Measurements from ENCODE around the gene LIN54.
"Not testable (repeated sequence)": the region's sequence is repeated elsewhere in the genome, so short reads cannot be mapped to it uniquely, and the experiment has no call there.

Gene LIN54

DNA sequence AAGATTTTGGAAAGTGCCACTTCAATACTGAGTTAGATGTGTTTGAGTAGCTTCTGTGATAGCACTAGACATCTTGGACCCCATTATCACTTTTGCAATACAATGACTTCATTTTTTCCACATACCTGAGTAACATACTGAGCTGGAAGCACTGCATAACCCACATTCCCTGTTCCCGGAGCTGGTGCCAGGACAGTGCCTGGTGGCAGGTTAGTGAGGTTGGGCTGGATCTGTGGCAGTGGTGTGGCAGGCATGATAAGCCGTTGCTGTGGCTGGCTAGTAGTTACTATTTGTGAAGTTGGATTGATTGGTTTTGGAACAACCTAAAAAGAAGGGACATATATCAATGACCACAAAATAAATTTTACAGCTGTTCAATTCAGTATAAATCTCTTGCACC lies 71.2 kb downstream of the LIN54 start:
- DNase-seq: no peak

DNA sequence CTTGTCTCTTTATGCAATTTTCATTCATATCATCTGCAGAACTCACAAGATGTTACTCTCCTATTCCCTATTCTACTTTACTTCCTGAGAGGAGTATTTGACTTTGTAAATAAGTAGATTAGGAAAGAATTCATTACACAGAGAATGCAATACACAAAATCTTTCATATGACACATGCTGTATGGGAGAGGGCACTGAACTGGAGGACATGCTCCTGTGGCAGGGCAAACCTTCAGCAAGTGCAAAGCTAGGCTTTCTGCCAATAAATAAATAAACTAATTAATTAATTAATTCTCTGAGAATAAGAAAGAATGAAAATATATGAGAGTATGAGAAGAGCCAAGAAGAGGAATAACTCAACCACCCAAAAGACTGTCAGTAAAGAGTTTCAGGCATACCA lies 76.2 kb downstream of the LIN54 start:
- DNase-seq: no peak

DNA sequence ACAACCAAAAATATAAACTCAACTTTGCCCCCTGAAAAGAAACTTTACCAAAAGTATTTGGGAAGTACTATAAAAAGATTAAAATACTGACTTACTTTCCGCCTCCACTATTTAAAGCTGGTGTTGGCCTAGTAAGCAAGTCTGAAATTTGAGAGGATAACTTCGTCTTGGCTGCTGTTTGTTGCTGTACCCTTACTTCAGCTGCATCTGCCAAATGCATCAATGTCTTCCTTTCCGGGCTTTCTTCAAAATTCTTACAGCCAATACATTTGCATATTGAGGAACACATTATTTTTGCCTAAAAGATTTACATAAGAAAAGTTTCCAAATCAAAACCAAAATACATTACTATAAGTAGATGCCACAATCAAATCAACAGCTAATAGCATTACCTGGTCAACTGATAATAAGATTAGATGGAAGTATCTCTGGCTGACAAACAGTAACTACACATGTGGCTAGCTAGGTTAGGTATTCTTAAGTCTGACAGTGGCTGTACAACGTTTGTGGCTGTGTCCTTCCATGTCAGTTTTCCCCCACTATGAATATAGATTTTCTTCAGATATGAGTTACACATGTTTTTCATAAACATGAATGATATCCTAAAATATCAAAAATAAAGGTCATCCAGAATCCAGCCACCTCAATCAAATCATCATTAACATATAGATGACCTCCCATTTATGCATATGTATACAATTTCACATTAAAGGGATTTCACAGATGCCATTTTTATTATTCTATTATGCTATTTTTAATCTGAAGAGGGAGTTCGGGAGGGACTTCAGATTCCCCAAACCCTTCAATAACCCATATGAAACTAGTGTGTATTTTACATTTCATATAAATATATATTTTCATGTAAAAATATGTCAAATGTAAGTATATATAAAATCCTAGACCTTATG lies 79.5 kb downstream of the LIN54 start:
- no peak for DNase-seq

DNA sequence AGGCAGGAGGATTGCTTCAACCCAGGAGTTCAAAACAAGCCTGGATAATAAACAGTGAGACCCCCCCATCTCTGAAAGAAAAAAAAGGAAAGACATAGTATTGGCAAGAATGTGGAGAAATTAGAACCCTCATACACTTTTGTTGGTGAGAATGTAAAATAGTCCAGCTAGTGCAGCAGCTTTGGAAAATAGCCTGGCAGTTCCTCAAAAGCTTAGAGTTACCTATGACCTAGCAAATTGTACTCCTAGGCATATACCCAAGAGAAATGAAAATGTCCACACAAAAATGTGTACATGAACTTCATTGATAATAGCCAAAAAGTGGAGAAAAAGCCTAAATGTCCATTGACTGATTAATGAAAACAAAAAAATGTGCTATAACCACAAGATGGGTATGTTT lies 88.8 kb downstream of the LIN54 start:
- DNase-seq: no peak

DNA sequence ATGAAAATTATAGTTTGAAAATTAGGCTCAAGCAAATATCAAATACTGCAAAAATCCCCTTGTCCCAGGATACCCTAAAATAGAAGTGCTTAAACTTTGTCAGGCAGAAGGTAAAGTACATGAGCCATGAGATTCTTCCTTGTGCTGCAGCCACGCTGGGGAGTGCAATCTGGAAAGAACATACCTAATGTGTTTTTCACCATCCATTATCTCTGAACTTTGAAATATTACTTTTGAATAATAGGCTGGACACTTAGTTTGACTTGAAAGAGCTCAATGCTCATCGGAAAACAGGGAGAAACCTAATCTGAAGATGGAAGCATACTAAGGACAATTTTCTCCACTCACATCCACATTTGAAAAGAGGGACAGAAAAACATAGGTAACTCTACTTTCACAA lies 91.2 kb downstream of the LIN54 start:
- DNase-seq: no peak

DNA sequence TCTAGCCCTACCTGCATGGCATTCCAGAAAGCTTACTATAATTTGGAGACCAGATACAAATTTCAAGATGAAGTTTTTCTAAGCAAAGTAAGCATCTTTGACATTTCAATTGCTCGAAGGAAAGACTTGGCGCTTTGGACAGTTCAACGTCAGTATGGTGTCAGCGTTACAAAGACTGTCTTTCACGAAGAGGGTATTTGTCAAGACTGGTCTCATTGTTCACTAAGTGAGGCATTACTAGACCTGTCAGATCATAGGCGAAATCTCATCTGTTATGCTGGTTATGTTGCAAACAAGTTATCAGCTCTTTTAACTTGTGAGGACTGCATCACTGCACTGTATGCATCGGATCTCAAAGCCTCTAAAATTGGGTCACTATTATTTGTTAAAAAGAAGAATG lies 92.5 kb downstream of the LIN54 start:
- no peak for DNase-seq

DNA sequence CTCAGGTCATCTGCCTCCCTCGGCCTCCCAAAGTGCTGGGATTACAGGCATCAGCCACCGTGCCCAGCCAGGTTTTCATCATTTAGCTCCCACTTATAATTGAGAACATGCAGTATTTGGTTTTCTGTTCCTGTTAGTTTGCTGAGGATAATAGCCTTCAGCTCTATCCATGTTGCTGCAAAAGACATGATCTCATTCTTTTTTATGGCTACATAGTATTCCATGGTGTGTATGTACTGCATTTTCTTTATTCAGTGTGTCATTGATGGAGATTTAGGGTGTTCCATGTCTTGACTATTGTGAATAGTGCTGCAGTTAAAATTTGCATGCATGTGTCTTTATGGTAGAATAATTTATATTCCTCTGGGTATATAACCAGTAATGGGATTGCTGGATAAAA lies 96.7 kb downstream of the LIN54 start:
- DNase-seq: not testable (repeated sequence)

DNA sequence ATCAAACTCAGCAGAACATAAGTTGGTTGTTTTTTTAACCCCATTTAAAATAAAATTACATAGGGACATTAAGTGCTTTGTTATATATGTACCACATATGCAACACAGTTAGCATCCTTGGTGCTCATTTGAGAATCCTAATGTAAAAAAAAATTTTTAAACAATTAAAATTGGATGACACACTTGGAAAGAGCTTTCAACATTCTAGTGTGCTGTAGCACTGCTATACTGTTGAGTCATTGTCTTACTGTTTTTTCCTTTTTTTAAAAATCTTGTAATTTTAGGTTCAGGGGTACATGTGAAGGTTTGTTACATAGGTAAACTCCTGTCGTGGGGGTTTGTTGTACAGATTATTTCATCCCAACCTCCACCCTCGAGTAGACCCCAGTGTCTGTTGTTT lies 97.3 kb downstream of the LIN54 start:
- DNase-seq: no peak

DNA sequence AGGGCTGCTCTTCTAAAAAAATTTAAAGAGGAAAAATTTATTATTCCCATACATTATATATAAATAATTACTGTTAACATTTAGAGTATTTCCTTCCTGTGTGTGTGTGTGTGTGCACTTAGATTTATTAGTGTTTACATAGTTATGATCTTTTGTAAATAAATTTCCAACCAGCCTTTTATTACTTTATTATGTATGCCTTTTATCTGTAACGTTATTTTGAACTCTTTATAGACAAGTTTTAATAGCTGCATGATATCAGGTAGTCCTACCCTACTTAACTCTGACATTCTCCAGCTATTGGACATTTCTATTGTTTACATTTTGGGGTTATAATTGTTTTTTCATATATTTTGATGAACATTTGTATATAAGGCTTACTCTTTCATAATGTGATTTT lies 101.3 kb downstream of the LIN54 start:
- DNase-seq: no peak

DNA sequence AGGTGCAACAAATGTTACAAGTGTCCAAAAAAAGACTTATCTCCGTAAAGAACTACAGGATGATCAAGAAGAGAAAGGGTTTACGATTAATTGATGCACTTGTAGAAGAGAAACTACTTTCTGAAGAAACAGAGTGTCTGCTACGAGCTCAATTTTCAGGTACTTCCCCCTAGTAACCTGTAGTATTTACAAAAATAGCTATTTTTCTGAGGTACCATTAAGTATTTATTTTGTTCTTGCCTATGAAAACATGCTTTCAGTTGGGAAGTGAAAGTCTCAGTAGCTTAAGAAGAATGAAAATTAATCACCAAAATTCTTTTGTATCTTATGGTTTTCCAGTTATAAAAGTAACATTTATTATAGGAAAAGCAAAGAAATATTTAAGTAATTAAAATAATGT lies 104.2 kb downstream of the LIN54 start:
- no peak for DNase-seq

DNA sequence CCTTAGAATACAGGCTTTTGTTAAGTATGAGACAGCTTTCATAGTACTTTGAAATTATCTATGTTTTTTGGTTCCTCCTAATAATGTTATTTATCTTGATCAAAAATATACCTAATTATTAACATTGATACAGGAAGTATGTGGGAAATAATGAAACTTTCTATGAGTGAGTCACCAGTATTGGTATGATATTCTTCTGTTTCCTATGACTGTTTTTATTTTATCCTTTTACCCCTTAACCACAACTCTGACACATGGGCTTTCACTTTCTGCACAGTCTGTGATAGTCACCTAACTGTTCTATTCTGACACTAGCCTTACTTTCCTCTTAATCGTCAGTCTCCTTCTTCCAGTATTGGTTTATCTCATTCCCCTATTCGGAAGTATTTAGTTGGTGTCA lies 105.4 kb downstream of the LIN54 start:
- no peak for DNase-seq

DNA sequence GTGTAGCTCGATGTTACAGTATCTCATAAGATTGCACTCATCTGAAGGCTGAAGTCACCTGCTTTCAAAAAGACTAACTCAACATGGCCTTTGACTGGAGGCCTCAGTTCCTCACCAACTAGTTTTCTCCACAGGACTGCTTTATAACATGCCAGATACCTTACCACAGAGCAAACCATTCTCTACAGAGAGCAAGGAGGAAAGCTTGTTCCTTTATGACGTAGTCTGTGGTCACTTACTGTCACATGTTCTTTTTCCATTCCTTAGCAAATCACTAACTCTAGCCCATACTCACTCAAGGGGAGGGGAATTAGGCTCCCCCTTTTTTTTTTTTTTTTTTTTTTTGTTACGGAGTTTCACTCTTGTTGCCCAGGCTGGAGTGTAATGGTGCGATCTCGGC lies 106.9 kb downstream of the LIN54 start:
- no peak for DNase-seq

DNA sequence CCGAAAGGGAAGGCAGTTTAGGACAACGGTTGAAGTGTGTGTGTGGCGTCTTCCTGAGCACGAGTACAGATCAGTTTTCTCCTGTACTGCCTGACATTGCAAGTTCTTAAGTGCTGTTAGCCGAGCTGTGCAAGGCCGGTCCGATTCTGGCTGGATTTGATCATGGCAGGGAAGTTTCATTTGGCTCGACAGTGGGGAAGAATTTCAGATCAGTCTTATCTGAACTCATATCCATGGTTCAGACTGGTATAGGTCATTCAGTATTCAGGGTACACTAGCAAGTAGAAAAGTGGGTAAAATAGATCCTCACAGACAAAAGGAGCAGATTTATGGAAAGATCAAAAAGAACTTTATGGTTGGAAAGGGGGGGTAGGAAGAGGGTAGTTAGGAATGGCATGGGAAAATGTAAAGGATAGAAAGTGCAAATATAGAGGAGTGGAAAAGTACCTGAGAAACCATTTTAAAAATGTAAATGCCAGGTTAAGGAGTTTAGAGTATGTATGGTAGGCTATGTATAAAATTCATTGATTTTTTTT lies 109.4 kb downstream of the LIN54 start:
- no peak for DNase-seq

DNA sequence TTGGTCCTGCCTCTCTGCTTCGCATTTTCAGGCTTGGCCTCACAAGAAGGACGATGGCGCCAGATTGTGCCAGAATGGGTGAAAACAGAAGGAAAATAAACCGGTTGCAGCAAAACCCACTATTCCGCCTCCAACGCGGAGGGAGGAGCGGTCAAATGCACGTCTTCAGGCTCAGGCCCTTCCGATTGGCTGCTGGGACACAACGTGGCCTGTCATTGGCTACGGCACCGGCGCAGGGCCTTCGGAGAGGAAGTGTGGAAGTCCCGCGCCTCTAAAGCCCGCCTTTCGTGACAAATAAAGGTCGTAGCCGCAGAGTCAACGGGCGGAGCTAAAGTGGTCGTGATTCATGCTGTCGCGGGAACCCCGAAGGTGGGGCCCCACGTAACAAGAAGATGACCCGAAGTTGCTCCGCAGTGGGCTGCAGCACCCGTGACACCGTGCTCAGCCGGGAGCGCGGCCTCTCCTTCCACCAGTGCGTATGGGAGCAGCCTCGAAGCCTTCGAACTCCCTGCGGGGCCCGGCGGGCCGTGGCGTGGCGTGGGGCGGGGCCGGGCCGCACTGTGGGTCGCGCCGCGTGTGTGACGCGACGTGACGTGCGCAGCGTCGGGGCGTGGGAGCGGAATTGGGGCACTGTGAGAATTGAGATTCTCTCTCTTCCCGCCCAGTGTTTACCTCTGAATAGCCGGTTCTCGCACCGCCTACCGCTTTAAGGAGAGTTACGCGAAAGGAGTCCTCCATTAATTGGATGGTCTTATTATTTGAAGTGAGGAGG lies 110.0 kb downstream of the LIN54 start, which contains the start of gene THAP9:
TSS of gene THAP9 (plus strand) at position 325 of the 772 bp plus-strand sequence. CDS start at position 393, 68 bp downstream.
- DNase-seq: peak; percentile 99

DNA sequence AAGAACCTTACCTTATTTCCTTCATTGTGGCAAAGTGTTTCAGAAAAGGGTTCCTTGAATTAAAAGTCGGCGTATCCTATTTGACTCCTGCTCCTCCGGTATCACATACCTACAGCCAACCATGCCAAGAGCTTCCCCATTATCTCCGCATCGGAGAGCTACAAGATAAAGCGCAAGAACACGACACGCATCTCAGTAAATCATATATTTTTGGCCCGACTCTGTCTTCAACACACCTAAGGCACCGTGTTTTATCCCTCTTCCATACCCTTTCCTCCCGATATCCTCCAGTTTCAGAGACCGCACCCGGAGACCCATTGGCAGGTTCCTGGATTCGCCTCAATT lies 110.6 kb downstream of the LIN54 start:
- no peak for DNase-seq

DNA sequence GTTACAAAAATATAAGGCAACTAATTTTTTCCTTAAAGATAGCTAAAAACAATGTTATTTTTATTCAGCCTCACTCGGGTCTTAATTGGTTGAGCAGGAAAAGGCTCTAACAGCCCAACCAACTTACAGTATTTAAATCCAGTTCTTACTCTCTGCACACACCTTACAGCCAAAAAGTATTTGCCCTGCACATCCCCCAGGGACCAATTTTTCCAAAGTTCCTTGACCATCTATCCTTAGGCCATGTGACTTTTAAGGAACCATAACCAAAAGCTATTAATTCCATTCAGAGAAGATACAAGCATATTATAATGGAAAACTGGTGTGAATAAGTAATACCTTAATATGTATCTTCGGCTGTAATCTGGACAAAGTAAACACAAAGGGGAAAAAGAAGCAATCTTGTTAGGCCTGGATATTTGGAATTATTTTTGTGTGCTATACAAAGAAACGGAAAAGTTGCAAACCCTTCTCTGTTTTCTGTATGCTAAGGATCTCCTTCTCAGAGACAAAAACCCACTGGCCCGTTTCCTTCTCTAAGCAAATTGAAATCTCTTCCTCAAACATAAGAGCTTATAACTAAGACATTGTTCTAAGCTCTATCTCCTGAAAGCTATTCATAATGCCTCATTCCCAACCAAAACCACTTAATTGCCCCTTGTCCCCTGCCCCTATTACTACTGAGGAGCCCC lies 111.1 kb downstream of the LIN54 start:
- no peak for DNase-seq

DNA sequence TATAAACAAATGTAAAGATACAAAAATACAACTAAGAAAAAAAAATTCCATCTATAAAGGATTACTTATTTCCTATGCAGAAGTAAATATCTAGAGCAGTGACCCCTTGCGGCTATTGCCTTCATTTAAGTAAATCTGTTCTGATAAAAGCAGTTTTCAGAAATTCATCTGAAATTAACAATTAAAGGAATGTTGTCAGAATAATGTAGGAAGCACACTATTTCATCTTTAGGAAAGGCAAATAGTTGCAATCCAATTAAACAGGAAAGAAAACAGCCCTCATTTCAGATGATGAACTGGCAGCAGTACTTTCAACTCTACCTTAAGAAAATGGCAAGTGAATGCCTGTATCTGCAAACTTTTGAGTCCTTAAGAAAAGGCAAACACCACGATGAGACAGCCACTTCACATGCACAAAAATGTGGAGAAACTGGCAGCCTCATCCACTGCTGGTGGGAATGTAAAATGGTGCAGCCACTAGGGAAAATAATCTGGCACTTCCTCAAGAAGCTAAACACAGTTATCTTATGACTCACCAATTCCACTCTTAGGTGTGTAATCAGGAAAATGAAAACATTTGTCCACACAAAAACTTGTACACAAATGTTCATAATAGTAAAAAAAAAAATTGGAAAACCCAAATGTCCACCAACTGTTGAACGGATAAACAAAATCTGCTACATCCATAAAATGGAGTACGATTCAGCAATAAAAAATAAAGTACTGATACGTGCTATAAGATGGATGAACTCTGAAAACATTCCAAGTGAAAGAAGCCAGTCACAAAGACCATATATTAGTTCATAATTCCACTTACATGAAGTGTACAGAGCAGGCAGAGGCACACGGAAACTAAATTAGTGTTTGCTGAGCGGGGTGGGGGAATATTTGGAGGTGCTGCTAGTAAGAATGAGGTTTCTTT lies 112.0 kb downstream of the LIN54 start:
- no peak for DNase-seq

DNA sequence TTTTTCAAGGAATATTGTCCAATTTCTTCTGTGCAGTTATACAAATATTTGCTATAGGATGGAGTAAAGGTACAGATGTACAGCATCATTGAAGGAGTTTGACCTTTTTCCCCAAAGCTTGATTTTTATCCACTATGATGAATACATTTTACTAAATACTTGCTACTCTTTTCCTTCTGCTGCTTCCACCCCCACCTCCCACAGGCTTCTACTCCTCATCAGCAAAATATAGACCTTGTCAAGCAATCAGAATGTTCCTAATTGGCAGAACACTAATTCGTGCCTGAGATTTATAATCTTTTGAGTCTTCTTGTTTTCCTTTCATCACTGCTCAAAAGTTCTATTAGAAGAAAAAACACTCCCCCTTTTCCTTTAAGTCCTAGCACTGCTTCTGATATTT lies 113.9 kb downstream of the LIN54 start:
- DNase-seq: no peak

DNA sequence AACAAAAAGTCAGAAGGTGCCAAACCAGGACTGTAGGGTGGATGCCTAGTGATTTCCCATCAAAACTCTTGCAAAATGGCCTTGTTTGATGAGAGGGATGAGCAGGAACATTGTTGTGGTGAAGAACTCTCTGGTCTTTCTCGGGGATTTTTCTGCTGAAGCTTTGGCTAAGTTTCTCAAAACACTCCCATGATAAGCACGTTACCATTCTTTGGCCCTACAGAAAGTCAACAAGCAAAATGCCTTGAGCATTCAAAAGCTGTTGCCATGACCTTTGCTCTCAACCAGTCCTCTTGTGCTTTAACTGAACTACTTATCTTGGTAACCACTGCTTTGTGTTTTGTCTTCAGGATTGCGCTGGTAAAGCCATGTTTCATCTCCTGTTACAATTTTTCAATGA lies 116.7 kb downstream of the LIN54 start:
- no peak for DNase-seq

DNA sequence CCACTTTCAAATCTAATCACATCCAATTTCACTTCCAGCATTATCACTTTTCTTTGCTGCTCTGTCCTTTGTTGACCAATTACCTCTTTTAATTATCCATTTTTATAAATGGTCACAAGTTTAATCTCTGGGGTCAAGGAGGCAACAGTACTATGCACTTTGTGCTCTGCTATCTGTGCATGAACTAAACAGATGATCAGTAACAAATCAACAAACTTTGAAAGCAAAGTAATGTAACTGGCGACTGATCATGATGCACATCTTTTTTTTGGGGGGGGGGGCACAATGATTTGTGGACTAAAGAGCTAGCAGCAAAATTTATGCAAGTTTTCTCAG lies 118.2 kb downstream of the LIN54 start:
- no peak for DNase-seq

DNA sequence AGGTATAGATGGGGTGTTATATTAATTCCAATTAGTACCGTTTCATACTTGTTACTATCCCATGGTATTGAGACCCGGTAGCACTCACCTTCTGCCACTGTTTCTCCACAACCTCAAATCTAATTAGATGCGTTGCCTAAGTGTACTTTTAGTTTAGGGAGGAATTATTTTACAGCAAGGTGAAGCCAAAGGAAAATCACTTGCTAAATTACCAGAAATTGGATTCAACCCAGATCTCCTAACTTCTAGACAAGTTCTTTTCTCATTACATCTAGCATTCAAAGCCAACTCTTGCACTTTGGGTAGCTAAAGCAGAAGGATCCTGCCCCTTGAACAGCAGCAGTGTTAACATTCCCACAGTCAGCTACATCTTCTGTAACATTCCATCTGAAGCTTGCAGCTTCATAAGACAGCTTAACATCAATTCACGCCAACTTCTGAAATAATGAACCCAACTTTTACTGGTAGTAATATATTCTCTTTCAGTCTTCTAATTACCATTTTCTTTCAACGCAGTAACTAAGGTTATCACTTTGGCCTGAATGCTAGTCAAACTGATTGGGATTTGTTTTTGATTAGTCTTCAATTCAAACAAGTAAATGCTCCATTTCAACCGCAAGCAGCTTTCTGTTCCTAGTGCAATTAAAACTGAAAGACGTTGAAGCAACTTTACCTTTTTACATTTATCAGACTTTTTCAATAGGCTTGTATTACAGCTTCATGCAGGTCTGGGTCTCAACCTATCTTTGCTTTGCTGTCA lies 118.7 kb downstream of the LIN54 start:
- no peak for DNase-seq
